HG02678 (cell line): ENCODE measurements around the gene SMYD2.

Source experiments
- ATAC-seq: cut with Tn5 transposase; IDR thresholded peaks from one replicate; pipeline ENCODE4 v1.9.1; 2021; ENCODE audit warnings: mild to moderate bottlenecking, moderate library complexity; ENCODE audit not compliant: unreplicated experiment

The SMYD2 gene, protein sequence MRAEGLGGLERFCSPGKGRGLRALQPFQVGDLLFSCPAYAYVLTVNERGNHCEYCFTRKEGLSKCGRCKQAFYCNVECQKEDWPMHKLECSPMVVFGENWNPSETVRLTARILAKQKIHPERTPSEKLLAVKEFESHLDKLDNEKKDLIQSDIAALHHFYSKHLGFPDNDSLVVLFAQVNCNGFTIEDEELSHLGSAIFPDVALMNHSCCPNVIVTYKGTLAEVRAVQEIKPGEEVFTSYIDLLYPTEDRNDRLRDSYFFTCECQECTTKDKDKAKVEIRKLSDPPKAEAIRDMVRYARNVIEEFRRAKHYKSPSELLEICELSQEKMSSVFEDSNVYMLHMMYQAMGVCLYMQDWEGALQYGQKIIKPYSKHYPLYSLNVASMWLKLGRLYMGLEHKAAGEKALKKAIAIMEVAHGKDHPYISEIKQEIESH

GRCh38 chr1:214281021-214281719 lies at the start of gene SMYD2:
Gene SMYD2 (plus strand): TSS chr1:214281159. CDS start chr1:214281255, 96 bp downstream.
- peak; percentile 69 for ATAC-seq

DNA sequence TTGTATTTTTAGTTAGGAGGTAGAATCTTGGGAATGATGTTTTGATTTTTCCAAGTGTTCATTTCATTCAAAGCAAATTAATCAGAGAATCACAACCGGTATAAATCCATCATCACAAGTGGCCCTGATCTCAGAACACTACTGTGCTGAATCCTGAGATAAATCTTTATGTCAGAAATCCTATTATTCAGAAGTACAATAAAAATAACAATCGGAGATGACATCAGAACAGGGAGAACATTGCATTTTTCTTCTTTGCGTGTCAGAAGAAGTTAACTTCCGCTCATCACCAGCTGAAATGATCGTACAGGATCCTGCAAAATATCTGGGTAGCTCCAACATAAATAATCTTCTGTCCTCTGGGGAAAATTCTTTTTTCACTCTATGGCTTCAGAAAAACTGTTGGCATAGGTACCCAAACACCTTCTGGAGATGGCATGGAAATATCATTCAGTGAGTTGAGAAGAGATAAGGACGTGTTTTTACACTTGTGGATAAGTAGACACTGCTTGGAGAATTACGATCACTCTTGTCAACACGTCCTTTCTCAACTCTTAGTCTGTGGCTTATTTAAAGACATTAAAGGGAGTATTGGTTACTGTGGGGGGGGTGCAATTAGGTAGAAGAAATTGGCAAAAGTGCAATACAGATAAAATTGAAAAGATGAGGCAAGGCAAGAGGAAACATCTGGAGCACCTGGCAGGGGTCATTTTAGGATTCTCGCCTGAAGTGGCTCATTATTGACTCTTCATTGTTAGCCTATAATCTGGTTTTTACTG lies 46.9 kb upstream of the SMYD2 start:
- ATAC-seq, result no peak

- ATAC-seq, result no peak
These were observed 46.3 kb upstream of the SMYD2 start for GRCh38 chr1:214234635-214235025.

DNA sequence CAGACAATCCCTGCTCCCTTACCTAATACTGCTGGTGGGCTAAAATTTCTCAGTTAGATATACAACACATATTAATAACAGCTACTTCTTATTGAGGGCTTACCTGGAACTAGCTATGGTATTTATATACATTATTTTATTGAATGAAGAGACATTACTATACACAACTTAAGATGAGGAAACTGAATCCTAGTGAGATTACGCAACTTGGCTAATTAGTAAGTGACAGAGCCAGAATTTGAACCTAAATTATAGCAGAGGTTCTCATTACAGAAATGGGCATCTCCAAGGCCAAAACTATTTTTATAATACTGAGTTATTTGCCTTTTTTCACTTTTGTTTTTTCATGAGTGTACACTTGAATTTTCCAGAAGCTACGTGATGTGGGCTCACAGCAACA lies 44.5 kb upstream of the SMYD2 start:
- ATAC-seq, result no peak

GRCh38 chr1:214241060-214241459 lies 39.9 kb upstream of the SMYD2 start:
- no peak for ATAC-seq

DNA sequence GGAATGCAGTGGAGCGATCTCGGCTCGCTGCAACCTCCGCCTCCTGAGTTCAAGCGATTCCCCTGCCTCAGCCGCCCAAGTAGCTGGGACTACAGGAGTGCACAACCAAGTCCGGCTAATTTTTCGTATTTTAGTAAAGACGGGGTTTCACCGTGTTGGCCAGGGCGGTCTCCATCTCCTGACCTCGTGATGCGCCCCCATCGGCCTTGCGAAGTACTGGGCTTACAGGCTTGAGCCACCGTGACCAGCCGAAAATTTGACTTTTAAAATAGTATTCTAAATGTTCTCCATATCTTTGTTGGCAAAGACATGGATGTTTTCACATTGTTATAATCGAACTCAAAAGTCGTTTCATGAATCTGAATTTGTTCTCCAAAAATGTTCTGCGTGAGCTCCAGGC lies 36.7 kb upstream of the SMYD2 start:
- no peak for ATAC-seq

- ATAC-seq, result no peak
These were observed 36.1 kb upstream of the SMYD2 start for GRCh38 chr1:214244841-214245240.

DNA sequence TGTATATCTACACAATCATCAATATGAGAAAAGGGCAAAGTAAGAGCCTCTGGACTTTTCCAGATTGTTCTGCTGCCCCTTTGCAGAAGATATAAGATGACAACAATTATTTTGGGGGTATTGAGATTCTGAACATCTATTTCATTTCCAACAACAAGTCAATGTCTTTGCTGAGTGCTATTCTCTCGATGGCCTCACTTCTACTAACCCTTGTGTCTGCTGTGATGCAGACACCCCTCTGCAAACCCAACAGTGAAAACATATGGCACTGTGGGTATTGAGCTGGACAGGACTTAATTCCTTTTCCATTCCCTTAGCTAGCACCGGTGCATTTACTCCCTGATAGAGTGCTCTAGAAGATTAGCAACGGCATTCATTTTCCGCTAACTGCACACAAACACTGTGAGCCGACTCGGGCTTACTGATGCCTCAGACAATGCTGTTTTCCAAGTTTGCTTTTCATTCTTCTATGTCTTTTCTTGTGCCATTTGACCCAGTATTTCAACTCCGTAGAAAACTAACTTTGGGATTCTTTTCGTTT lies 33.4 kb upstream of the SMYD2 start:
- ATAC-seq, result no peak

DNA sequence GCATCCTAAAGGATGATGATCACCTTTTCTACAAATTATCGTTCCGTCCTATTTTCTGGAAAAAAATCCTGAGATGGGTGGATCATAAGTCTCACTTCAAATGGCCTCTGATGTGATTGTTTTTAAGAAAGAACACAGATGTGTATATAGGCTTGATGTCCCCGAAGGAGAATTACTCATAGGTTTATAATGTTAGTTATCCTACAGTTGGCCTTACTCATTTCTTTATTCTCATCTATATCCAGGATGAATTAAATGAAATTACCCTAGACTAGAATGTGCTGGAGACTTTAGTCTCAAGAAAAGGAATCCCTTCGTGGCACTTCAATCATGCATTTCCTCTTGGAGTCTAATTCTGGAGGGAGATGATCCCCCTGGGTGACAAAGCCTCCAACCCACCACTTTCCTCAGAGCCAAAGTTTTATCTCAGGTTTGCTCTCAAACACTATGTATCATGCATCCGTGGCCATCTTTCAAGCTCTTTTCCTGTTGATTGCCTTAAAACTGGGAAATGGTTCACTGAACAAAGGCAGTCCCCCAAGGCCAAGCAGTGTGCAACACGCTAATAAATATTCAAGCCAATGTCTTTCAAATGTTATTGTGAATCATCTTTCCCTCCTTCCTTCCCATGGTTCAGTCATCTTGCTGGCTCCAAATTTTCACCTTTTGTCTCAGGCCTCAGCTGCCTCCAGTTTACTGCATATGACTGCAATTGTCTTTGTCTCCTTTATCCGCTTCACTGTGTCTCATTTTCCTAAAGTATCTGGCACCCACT lies 32.5 kb upstream of the SMYD2 start:
- no peak for ATAC-seq

DNA sequence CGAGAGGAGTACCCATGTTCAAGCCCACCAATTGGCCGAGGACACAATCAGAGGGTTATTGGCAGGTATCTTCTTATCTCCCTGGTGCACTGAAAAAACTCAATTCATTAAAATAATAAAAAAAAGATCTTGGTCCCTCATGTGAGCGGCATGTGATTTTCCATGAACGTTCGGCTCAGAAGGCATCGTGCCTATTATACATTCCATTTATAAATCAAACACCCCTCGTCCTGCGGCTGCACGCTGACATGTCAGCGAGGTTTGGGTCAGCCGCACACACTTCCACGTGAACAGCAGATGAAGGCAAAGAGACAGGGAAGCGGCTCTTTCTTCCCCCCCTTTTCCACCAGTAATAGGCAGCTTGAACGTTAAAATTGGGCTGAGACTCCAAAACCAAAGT lies 31.3 kb upstream of the SMYD2 start:
- no peak for ATAC-seq

DNA sequence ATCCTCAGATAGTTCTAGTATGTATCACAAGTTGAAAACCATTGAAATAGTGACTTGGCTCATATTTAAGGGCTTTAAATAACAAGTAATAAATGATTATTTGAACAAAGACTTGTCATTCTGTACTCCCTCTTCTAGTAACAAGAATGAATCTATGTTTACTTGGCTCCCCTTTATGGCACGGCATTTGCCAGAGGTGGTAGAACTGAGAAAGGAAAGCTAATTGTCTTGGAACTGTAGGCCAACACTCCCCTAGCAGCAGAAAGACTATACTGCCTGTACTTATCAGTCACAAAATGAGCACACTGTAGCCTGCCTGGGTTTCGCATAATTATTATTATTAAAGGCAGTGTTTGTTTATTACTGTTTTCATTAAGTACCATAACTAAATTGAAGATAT lies 29.6 kb upstream of the SMYD2 start:
- ATAC-seq, result no peak

DNA sequence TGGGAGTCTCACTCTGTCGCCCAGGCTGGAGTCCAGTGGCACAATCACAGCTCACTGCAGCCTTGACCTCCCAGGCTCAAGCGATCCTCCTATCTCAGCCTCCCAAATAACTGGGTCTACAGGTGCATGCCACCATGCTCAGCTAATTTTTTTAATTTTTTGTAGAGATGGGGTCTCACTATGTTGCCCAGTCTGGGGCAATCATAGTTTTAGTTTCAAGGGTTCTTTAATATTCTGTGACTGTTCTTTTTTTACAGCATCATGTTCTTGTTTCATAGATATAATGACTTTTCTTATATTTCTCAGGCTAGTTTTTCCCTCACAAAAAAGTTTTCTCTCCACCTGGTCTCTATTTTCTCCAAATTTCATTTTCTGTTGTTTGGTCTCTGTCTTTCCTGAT lies 25.4 kb upstream of the SMYD2 start:
- ATAC-seq, result no peak

- no peak for ATAC-seq
These were observed 21.5 kb upstream of the SMYD2 start for GRCh38 chr1:214259353-214259977.

- no peak for ATAC-seq
These were observed 20.3 kb upstream of the SMYD2 start for GRCh38 chr1:214260561-214261205.

GRCh38 chr1:214261206-214262123 lies 19.5 kb upstream of the SMYD2 start:
- ATAC-seq, result peak; percentile 96

- no peak for ATAC-seq
These were observed 16.8 kb upstream of the SMYD2 start for GRCh38 chr1:214264196-214264595.

GRCh38 chr1:214264976-214265375 lies 16.0 kb upstream of the SMYD2 start:
- no peak for ATAC-seq

DNA sequence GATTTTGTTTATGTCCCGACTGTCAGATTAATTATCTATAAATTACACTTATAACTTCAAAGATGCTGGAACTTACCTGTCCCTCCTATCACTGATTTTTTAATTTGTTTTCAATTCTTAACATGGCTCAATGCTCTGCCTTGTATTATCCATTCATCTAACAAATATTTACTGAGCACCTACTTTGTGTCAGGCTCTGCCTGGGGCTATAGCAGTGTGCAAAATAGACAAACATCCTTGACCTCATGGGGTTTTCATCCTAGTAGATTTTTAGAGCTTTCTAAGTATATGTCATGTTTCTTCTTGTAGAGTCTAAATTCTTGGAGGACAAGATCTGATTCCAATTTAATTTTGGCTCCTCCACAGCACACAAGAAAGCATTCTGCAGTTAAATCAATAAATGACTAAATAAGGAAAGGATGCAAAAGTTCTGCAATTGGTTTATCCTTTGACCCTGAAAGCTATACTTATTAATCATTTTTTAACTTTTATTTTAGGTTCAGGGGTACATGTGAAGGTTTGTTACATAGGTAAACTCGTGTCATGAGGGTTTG lies 10.8 kb upstream of the SMYD2 start:
- no peak for ATAC-seq
